ENCODE results near the gene DNAH10.

DNA sequence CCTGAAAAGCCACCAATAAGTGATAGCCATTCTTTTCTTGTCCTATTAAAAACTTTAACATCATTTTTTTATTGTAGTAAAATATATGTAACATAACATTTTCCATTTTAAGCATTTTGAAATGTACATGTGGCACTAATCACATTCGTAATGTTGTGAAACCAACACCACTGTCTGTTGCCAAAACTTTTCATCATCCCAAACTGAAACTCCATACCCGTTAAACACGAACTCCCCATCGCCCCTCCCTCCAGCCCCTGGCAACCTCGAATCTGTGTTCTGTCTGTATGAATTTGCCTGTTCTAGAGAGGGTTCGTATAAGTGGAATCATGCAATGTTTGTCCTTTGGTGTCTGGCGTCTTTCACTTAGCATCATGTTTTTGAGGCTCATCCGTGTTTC is 134.7 kb downstream of the DNAH10 start:
- TF ChIP-seq, protein P1, sequence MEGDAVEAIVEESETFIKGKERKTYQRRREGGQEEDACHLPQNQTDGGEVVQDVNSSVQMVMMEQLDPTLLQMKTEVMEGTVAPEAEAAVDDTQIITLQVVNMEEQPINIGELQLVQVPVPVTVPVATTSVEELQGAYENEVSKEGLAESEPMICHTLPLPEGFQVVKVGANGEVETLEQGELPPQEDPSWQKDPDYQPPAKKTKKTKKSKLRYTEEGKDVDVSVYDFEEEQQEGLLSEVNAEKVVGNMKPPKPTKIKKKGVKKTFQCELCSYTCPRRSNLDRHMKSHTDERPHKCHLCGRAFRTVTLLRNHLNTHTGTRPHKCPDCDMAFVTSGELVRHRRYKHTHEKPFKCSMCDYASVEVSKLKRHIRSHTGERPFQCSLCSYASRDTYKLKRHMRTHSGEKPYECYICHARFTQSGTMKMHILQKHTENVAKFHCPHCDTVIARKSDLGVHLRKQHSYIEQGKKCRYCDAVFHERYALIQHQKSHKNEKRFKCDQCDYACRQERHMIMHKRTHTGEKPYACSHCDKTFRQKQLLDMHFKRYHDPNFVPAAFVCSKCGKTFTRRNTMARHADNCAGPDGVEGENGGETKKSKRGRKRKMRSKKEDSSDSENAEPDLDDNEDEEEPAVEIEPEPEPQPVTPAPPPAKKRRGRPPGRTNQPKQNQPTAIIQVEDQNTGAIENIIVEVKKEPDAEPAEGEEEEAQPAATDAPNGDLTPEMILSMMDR (IDR thresholded peaks at IDR 0.05 in 4 of 5, conservative IDR thresholded peaks at IDR 0.05 in 1 of 5), result no peak
- TF ChIP-seq POLR2A (IDR thresholded peaks at IDR 0.05), result no peak
